D721Med (cell line): Measurements from ENCODE around the gene TMCO1.
"Not testable (repeated sequence)": the region's sequence is repeated elsewhere in the genome, so short reads cannot be mapped to it uniquely, and the experiment has no call there.

Experiments used
- DNase-seq: peaks from one replicate; pipeline ENCODE4 v3.0.0; 2011; ENCODE audit warnings: low spot score; ENCODE audit not compliant: insufficient read length
- FAIRE-seq: peaks from 2 replicates; lab custom pipeline; 2011; peaks lifted over from hg19 to GRCh38; lab: Jason Lieb, UNC
- CTCF ChIP-seq: IDR thresholded peaks from 2 replicates; pipeline ENCODE4 v1.5.1; 2012; ENCODE audit warnings: mild to moderate bottlenecking, control low read depth; ENCODE audit not compliant: insufficient read depth; ENCODE audit errors: missing control alignments

Gene TMCO1

GRCh38 chr1:165742194-165742593, 26.5 kb downstream of the TMCO1 start:
- DNase-seq (no peak), FAIRE-seq (no peak)
- no peak for TF ChIP-seq CTCF

- FAIRE-seq (no peak), DNase-seq (no peak)
- no peak for TF ChIP-seq CTCF
These were observed 29.9 kb downstream of the TMCO1 start for GRCh38 chr1:165738794-165739193.

GRCh38 chr1:165737196-165737595, 31.5 kb downstream of the TMCO1 start:
- no peak for TF ChIP-seq CTCF
- no peak for DNase-seq
- FAIRE-seq: peak; percentile 68

- no peak for DNase-seq
- FAIRE-seq: no peak
- no peak for TF ChIP-seq CTCF
These were observed 33.8 kb downstream of the TMCO1 start for GRCh38 chr1:165734906-165735305.

- no peak for TF ChIP-seq CTCF
- DNase-seq (no peak), FAIRE-seq (peak; percentile 79)
These were observed 41.8 kb downstream of the TMCO1 start for GRCh38 chr1:165726841-165727240.

GRCh38 chr1:165726169-165726568, 42.5 kb downstream of the TMCO1 start:
- no peak for FAIRE-seq
- no peak for TF ChIP-seq CTCF
- DNase-seq: no peak

GRCh38 chr1:165717918-165718515, 50.7 kb downstream of the TMCO1 start:
- DNase-seq (peak; percentile 40), FAIRE-seq (peak; percentile 87)
- TF ChIP-seq CTCF: peak; percentile 88

- not testable (repeated sequence) for DNase-seq, FAIRE-seq
These were observed 52.2 kb downstream of the TMCO1 start for GRCh38 chr1:165716265-165717051.
